Measurements from ENCODE around the gene PYDC2.

GRCh38 chr3:191499307-191500080 is 38.5 kb downstream of the PYDC2 start:
- TF ChIP-seq, protein P1, sequence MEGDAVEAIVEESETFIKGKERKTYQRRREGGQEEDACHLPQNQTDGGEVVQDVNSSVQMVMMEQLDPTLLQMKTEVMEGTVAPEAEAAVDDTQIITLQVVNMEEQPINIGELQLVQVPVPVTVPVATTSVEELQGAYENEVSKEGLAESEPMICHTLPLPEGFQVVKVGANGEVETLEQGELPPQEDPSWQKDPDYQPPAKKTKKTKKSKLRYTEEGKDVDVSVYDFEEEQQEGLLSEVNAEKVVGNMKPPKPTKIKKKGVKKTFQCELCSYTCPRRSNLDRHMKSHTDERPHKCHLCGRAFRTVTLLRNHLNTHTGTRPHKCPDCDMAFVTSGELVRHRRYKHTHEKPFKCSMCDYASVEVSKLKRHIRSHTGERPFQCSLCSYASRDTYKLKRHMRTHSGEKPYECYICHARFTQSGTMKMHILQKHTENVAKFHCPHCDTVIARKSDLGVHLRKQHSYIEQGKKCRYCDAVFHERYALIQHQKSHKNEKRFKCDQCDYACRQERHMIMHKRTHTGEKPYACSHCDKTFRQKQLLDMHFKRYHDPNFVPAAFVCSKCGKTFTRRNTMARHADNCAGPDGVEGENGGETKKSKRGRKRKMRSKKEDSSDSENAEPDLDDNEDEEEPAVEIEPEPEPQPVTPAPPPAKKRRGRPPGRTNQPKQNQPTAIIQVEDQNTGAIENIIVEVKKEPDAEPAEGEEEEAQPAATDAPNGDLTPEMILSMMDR (IDR thresholded peaks at IDR 0.05; ENCODE audit: low read length) = no peak
- TF ChIP-seq EZH2 (IDR thresholded peaks at IDR 0.05; ENCODE audit: borderline replicate concordance, low read length) = no peak

All from OCI-LY1 (cell line).